ENCODE data around the gene DOCK10. TPM values are rescaled to one million over a fixed set of nuclear protein-coding genes. Genes with fewer than 3 reads are reported as not detected.

The DOCK10 gene
- total RNA-seq, 1 donor from 2014 or later: 50.7 TPM

- intact Hi-C loops (cut with DNase I): no loop called here
- ATAC-seq (no peak), DNase-seq (ENCODE audit: low spot score) (no peak)
Observed at GRCh38 chr2:225020168-225020849, 22.0 kb downstream of the DOCK10 start.

GRCh38 chr2:225019105-225019504 is 23.2 kb downstream of the DOCK10 start:
- no peak for DNase-seq (ENCODE audit: low spot score)
- no peak for ATAC-seq
- intact Hi-C loops (cut with DNase I): no loop called here

- no peak for DNase-seq (ENCODE audit: low spot score)
- intact Hi-C loops (cut with DNase I): no loop called here
- no peak for ATAC-seq
Observed at GRCh38 chr2:225017713-225018112, 24.6 kb downstream of the DOCK10 start.

- intact Hi-C loops (cut with DNase I): no loop called here
- no peak for ATAC-seq
- no peak for DNase-seq (ENCODE audit: low spot score)
Observed at GRCh38 chr2:225017098-225017685, 25.1 kb downstream of the DOCK10 start.

DNA sequence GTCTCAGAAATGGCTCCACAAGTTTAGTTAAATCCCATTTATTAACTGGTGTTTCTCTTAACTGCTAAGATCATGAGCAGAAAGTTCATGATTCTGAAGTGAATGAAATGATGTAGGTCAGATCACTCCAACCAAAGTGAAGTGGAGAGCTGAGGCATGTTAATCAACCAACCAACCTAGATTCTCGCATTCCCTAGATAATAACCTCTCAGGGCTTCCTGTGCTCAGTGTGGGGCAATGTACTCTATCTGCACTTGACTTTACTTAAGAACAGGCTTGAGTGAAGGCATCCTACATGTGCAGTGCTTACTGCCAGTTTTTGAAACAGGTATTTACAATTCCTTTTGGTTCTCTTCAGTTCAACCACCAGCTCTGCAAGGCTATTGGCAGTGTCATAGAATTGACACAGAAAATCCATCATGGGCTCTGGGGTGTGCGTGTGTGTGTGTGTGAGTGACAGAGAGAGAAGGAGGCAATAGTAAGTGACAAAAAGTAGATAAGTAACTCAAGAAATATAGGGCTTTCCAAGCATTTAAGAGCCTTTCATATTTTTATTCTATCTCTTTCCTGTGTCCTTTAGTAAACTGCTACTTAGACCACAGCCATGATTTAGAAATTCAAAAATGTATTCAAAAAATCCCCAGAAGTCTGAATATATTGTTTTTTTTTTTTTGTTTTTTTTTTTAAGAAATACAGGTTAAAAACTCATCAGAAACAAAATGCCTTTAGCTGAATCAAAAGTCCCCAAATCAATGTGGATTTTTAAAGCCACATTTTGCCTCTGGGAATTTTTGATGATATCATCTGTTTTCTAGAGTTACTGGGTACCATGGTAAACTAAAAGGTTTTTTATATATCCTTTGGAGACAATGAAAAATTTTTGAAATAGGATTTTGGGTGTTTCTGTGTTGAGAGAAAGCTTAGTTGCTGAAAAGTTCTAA is 28.6 kb downstream of the DOCK10 start:
- ATAC-seq (no peak), DNase-seq (ENCODE audit: low spot score) (no peak)
- intact Hi-C loops (cut with DNase I): no loop called here

DNA sequence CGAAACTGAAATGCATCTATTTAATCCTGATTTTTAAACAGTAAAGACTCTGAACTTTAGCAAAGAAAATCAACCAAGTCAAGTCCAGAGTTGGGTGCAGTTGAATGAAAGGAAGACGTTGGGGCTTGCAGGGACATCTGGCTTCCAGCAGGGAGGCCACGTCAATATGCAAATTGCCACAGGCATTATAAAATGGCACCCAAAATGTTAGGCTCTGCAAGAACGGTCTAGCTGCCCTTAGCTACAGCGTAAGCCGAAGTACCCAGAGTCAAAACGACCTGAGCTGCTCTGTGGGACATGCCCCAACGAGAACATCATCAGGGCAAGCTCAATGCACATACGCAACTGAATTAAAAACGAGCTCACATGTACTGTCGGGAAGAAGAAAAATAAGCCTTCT is 30.7 kb downstream of the DOCK10 start:
- intact Hi-C loops (cut with DNase I): no loop called here
- DNase-seq (ENCODE audit: low spot score) (no peak), ATAC-seq (no peak)

- intact Hi-C loops (cut with DNase I): no loop called here
- no peak for DNase-seq (ENCODE audit: low spot score)
- ATAC-seq: no peak
Observed at GRCh38 chr2:225010804-225011203, 31.5 kb downstream of the DOCK10 start.

DNA sequence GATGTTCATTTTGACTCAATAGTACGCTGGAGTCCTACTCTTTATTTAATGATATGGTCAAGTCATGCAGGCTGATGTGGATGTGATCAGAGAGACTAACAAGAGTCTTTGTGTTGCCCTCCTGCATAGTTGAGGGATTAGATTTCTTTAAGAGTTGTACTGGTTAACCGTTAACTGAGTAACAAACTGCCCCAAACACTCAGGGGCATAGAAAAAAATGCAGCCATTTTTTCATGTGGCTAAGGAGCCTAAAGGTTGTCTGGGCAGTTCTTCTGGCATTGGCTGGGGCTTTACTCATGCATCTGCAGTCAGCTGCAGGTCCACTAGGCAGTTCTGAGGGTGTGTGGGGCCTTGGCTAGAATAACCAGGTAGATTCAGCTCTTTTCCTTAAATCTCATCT is 32.5 kb downstream of the DOCK10 start:
- no peak for DNase-seq (ENCODE audit: low spot score)
- intact Hi-C loops (cut with DNase I): no loop called here
- no peak for ATAC-seq

GRCh38 chr2:225008935-225009334 is 33.3 kb downstream of the DOCK10 start:
- no peak for DNase-seq (ENCODE audit: low spot score)
- intact Hi-C loops (cut with DNase I): no loop called here
- no peak for ATAC-seq

- no peak for ATAC-seq
- DNase-seq (ENCODE audit: low spot score): no peak
- intact Hi-C loops (cut with DNase I): no loop called here
Observed at GRCh38 chr2:225008179-225008856, 34.0 kb downstream of the DOCK10 start.

- DNase-seq (ENCODE audit: low spot score) (no peak), ATAC-seq (no peak)
- intact Hi-C loops (cut with DNase I): no loop called here
Observed at GRCh38 chr2:225006730-225007129, 35.5 kb downstream of the DOCK10 start.

- intact Hi-C loops (cut with DNase I): no loop called here
- ATAC-seq: no peak
- no peak for DNase-seq (ENCODE audit: low spot score)
Observed at GRCh38 chr2:225004597-225004996, 37.7 kb downstream of the DOCK10 start.

DNA sequence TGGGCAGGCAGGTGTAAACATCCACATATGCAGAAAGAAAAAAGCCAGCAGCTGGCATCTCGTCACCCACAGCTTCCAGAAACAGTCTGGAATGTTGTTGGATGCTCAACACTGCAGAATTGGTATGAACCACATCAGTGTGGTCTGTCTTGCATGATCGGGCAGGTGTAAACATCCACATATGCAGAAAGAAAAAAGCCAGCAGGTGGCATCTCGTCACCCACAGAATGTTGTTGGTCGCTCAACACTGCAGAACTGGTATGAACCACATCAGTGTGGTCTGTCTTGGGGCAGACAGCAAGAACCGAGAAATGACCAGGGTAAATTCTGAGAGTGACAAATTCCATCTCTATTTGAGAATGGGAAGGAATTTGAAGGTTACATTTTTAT is 39.6 kb downstream of the DOCK10 start:
- peak; percentile 26 for ATAC-seq
- DNase-seq (ENCODE audit: low spot score): no peak
- intact Hi-C loops (cut with DNase I): no loop called here

DNA sequence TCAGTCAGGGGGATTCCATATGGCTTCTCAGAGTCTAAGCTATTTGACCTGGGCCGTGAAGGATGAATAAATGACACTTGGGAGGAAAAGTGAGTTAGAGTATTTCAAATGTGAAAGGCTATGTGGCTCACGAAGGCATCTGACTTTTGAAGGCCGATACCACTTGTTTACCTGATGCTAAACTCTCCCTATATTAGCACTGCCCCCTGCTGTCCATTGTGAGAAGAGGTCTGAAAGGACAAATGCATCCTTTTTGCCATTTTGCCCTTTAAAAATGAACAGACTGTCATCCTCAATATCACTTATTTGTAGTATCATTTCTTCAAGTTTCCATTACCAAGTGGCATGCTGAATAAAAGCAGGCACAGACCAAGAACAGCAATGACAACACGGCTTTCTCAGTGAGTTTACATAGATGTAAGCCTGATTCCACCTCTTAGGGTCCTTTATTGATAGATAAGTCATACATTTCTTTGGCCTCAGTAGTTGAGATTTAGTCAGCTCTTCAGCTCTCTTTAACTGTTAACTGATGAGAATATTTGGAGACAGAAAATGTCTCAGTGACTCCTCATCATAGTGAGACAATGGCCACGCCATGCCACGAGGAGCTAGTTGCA is 40.1 kb downstream of the DOCK10 start:
- DNase-seq (ENCODE audit: low spot score) (peak; percentile 69), ATAC-seq (peak; percentile 86)
- intact Hi-C loops (cut with DNase I): no loop called here

GRCh38 chr2:224999754-225000153 is 42.5 kb downstream of the DOCK10 start:
- intact Hi-C loops (cut with DNase I): no loop called here
- ATAC-seq (no peak), DNase-seq (ENCODE audit: low spot score) (no peak)

GRCh38 chr2:224999321-224999720 is 42.9 kb downstream of the DOCK10 start:
- ATAC-seq (no peak), DNase-seq (ENCODE audit: low spot score) (no peak)
- intact Hi-C loops (cut with DNase I): no loop called here

DNA sequence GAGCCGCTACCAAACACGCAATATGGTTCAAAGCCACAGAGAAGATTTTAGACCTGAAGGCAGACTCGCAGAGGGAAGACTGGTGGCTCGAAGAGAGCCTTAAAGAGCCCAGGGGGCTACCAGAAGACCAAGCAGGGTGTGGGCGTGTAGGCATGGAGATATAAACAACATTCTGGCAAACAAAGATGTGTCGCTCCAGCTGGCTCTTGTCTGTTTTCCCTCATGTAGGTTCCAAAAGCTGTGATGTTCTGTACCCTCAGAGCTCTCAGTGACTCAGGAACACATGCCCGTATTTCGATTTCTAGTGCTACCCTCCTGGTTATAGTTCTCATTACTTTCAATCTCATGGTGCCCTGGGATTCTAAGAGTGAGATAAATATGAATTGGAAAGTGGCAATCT is 44.5 kb downstream of the DOCK10 start:
- DNase-seq (ENCODE audit: low spot score) (no peak), ATAC-seq (no peak)
- intact Hi-C loops (cut with DNase I): no loop called here

- intact Hi-C loops (cut with DNase I): no loop called here
- ATAC-seq (no peak), DNase-seq (ENCODE audit: low spot score) (no peak)
Observed at GRCh38 chr2:224995419-224995818, 46.8 kb downstream of the DOCK10 start.

GRCh38 chr2:224994242-224994823 is 47.9 kb downstream of the DOCK10 start:
- intact Hi-C loops (cut with DNase I): no loop called here
- ATAC-seq (no peak), DNase-seq (ENCODE audit: low spot score) (no peak)

Data from sciatic nerve (tissue), 2 donors.